Right lobe of liver (tissue), 6 donors: Measurements from ENCODE around the gene TMPRSS11A. TPM values are rescaled to one million over a fixed set of nuclear protein-coding genes. Genes with fewer than 3 reads are reported as not detected.

Source experiments
- ATAC-seq, 4 donors: fragments of 200-7000 bp; cut with Tn5 transposase; one replicate each; pipeline ENCODE4 v1.9.1; 2020; ENCODE audit warnings: mild to moderate bottlenecking in 4 of 4, moderate library complexity in 4 of 4
- DNase-seq, 3 donors: peaks; one replicate each; pipeline ENCODE4 v3.0.0-alpha.2; 2020
- H3K27ac ChIP-seq, 3 donors: fragments of 200-600 bp; one replicate each; pipeline ENCODE4 v1.8.0; 2022
- H3K27me3 ChIP-seq, 2 donors: fragments of 200-600 bp; one replicate each; pipeline ENCODE4 v1.8.0; 2022
- H3K36me3 ChIP-seq, 4 donors: fragments of 200-600 bp; sonication (generic) in 1 of 4; one replicate each; pipeline versions ENCODE4 v1.5.1 to v1.8.0; 2017 to 2022; ENCODE audit warnings: control low read depth in 1 of 4
- H3K4me1 ChIP-seq, 4 donors: fragments of 200-600 bp; sonication (generic) in 1 of 4; one replicate each; pipeline versions ENCODE4 v1.5.1 to v1.8.0; 2017 to 2022; ENCODE audit warnings: control low read depth in 1 of 4
- H3K4me3 ChIP-seq, 3 donors: fragments of 200-600 bp; one replicate each; pipeline ENCODE4 v1.8.0; 2022
- H3K9me3 ChIP-seq, 4 donors: fragments of 200-600 bp; sonication (generic) in 1 of 4; one replicate each; pipeline versions ENCODE4 v1.5.1 to v1.8.0; 2017 to 2022; ENCODE audit warnings: control low read depth in 1 of 4
- POLR2A ChIP-seq: fragments of 450-650 bp; IDR thresholded peaks from one replicate; pipeline ENCODE4 v1.6.1; 2017; ENCODE audit warnings: antibody characterized with exemption, mild to moderate bottlenecking
- WGBS: methylation state at CpG from one replicate; pipeline ENCODE4 v1.1.6; 2018; ENCODE audit warnings: low coverage, low lambda C conversion rate; ENCODE audit not compliant: insufficient coverage; ENCODE audit errors: missing lambda C conversion rate; 5-methylcytosine and 5-hydroxymethylcytosine counted together
- intact Hi-C, 2 donors: fragments of 100-400 bp; cut with DNase I; formaldehyde crosslinking; loops; one replicate each; pipeline versions ENCODE4 v1.11.2 to v1.14.1; 2022
- total RNA-seq, 6 experiments: library from RNA; depleted of rRNA in 2 of 6; stranded (reverse); fragments of >200 nt in 2 of 6; fragmentation: NEBNext Ultra II Directional in 3 of 6; extraction: Animal tissue kit (Norgen Biotek cat#: 25700) in 3 of 6; gene quantifications; one replicate each; pipeline versions ENCODE4 v1.1.0 to v1.2.4, GENCODE V29; 2016 to 2023
- TF ChIP-seq, protein P1 (sequence below), 4 donors: fragments of 200-600 bp in 3 of 4; fragments of 450-650 bp in 1 of 4; IDR thresholded peaks; one replicate each; pipeline versions ENCODE4 v1.5.1 to v1.8.0; 2016 to 2022; ENCODE audit warnings: antibody characterized with exemption in 4 of 4, mild to moderate bottlenecking in 2 of 4
- donor health status: DM: no; HTN: yes; CAD: no.
- donor health status: DM: no; HTN: no; CAD: no.
- donor health status: DM: no; HTN: no; CAD: no.
- donor health status: DM: no; HTN: yes; CAD: no.
- donor health status: DM: no; HTN: yes; CAD: no.

The TMPRSS11A gene
- total RNA-seq, 6 experiments from 2014 or later = not detected

DNA sequence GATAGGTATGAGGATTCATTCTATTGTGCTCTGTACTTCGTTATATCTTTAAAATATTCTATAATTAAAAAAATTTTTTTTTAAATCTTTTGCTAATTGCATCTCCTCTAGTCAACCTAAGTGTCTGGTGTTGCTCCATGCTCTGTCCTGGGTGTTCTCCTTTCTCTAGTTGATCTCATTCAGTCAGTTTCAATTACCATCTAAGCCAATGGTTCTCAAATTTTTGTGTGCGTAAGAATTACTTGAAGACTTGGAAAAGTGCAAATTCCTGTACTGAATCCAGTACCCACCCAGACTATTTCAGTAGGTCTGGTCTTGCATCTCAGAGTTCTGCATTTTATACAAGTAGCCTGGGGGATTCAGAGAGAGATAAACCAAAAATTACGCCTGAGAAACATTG lies 86.2 kb downstream of the TMPRSS11A start:
- intact Hi-C loops = no loop called here
- ATAC-seq = no peak
- Histone ChIP-seq H3K4me3 (no peak overlapping the region), H3K36me3 (no peaks in the 10 kb centered on the region), H3K4me1 (no peaks in the 10 kb centered on the region), H3K9me3 (no peaks in the 10 kb centered on the region), H3K27ac (no peak overlapping the region), H3K27me3 (no peaks in the 10 kb centered on the region)
- WGBS = 77% methylated on average over 3 of the region's 3 CpGs
- TF ChIP-seq, protein P1, sequence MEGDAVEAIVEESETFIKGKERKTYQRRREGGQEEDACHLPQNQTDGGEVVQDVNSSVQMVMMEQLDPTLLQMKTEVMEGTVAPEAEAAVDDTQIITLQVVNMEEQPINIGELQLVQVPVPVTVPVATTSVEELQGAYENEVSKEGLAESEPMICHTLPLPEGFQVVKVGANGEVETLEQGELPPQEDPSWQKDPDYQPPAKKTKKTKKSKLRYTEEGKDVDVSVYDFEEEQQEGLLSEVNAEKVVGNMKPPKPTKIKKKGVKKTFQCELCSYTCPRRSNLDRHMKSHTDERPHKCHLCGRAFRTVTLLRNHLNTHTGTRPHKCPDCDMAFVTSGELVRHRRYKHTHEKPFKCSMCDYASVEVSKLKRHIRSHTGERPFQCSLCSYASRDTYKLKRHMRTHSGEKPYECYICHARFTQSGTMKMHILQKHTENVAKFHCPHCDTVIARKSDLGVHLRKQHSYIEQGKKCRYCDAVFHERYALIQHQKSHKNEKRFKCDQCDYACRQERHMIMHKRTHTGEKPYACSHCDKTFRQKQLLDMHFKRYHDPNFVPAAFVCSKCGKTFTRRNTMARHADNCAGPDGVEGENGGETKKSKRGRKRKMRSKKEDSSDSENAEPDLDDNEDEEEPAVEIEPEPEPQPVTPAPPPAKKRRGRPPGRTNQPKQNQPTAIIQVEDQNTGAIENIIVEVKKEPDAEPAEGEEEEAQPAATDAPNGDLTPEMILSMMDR (IDR thresholded peaks at IDR 0.05) = no peak
- TF ChIP-seq POLR2A = no peak
- no peak for DNase-seq

- intact Hi-C loops = no loop called here
- 56% methylated on average over 2 of the region's 2 CpGs for WGBS
- no peaks in the 10 kb centered on the region for H3K27me3 ChIP-seq
- H3K36me3 ChIP-seq = no peaks in the 10 kb centered on the region
- TF ChIP-seq, protein P1 (IDR thresholded peaks at IDR 0.05) = no peak
- no peak for TF ChIP-seq POLR2A
- H3K4me1 ChIP-seq = no peaks in the 10 kb centered on the region
- no peaks in the 10 kb centered on the region for H3K9me3 ChIP-seq
- H3K27ac ChIP-seq = no peak overlapping the region
- H3K4me3 ChIP-seq = no peak overlapping the region
- ATAC-seq (no peak), DNase-seq (no peak)
Measured at GRCh38 chr4:67874986-67875385, 88.3 kb downstream of the TMPRSS11A start.

DNA sequence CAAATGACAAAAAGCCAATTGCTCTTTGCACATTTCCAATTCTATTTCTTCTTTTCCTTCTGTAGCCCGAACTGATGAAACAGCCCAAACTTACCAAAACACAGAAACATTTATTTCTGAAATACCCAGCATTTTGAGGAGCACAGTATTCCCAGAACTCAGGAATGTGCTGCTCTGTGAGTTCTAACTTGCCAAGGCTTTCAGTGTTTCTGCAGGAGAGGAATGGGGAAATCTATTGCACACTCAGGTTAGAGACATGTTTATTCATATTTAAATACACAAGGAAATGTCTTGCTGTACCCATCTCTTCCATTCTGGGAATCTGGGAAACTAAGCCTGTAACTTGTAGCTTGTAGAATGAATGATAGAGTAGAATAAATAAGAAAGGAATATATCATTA lies 90.2 kb downstream of the TMPRSS11A start:
- TF ChIP-seq, protein P1 (IDR thresholded peaks at IDR 0.05) = no peak
- 50% methylated on average over 1 of the region's 1 CpG for WGBS
- intact Hi-C loops = no loop called here
- no peak overlapping the region for H3K4me3 ChIP-seq
- H3K4me1 ChIP-seq = no peaks in the 10 kb centered on the region
- no peaks in the 10 kb centered on the region for H3K36me3 ChIP-seq
- no peaks in the 10 kb centered on the region for H3K9me3 ChIP-seq
- DNase-seq (no peak), ATAC-seq (no peak)
- no peak overlapping the region for H3K27ac ChIP-seq
- H3K27me3 ChIP-seq = no peaks in the 10 kb centered on the region

DNA sequence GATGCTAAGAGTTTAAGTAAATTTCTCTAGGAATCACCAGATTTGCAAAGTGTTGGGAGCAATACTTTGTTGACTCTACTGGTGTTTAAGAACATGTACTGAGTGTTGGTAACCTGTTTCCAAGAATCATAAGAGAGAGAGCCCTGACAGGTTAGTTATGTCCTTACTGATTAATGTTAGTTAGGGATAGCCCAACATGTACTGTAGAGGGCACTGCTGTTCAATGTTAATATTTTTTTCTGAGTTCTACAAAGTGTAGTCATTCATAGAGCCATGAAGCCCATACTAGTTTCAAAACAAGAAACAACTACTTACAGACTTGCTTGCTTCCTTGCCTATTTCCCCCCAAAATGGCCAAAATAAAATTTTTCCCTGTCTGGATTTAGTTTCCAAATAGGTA lies 91.4 kb downstream of the TMPRSS11A start:
- DNase-seq = no peak
- no peaks in the 10 kb centered on the region for H3K27me3 ChIP-seq
- H3K9me3 ChIP-seq = no peaks in the 10 kb centered on the region
- intact Hi-C loops = no loop called here
- no peak overlapping the region for H3K4me3 ChIP-seq
- no peaks in the 10 kb centered on the region for H3K36me3 ChIP-seq
- TF ChIP-seq, protein P1 (IDR thresholded peaks at IDR 0.05) = peak; percentile 17 to 33 (median 26)
- no peak for TF ChIP-seq POLR2A
- ATAC-seq = peak; percentile 39 to 56 (median 54)
- no peaks in the 10 kb centered on the region for H3K4me1 ChIP-seq
- H3K27ac ChIP-seq = no peak overlapping the region

- Histone ChIP-seq H3K27ac (no peak overlapping the region), H3K4me1 (no peaks in the 10 kb centered on the region), H3K27me3 (no peaks in the 10 kb centered on the region), H3K36me3 (no peaks in the 10 kb centered on the region), H3K4me3 (no peak overlapping the region), H3K9me3 (no peaks in the 10 kb centered on the region)
- no peak for TF ChIP-seq POLR2A
- TF ChIP-seq, protein P1 (IDR thresholded peaks at IDR 0.05) = no peak
- ATAC-seq (no peak), DNase-seq (no peak)
- 61% methylated on average over 4 of the region's 4 CpGs for WGBS
- intact Hi-C loops = no loop called here
Measured at GRCh38 chr4:67869580-67870190, 93.6 kb downstream of the TMPRSS11A start.
